Measurements from ENCODE around the gene APBA2.
"Not testable (repeated sequence)": the region's sequence is repeated elsewhere in the genome, so short reads cannot be mapped to it uniquely, and the experiment has no call there.

Gene APBA2

GRCh38 chr15:29035336-29036285 is 149.8 kb downstream of the APBA2 start:
- DNase-seq (ENCODE audit: low spot score) = no peak

- DNase-seq (ENCODE audit: low spot score) = no peak
These were observed 152.4 kb downstream of the APBA2 start for GRCh38 chr15:29037997-29038705.

- no peak for DNase-seq (ENCODE audit: low spot score)
These were observed 153.9 kb downstream of the APBA2 start for GRCh38 chr15:29039466-29040369.

- no peak for DNase-seq (ENCODE audit: low spot score)
These were observed 154.6 kb downstream of the APBA2 start for GRCh38 chr15:29040370-29040751.

- no peak for DNase-seq (ENCODE audit: low spot score)
These were observed 158.1 kb downstream of the APBA2 start for GRCh38 chr15:29043736-29044502.

- no peak for DNase-seq (ENCODE audit: low spot score)
These were observed 158.7 kb downstream of the APBA2 start for GRCh38 chr15:29044503-29044901.

- not testable (repeated sequence) for DNase-seq (ENCODE audit: low spot score)
These were observed 159.4 kb downstream of the APBA2 start for GRCh38 chr15:29045161-29045560.

- DNase-seq (ENCODE audit: low spot score) = no peak
These were observed 159.9 kb downstream of the APBA2 start for GRCh38 chr15:29045717-29046116.

- DNase-seq (ENCODE audit: low spot score) = no peak
These were observed 160.6 kb downstream of the APBA2 start for GRCh38 chr15:29046281-29046810.

GRCh38 chr15:29046977-29047376 is 161.2 kb downstream of the APBA2 start:
- no peak for DNase-seq (ENCODE audit: low spot score)

- DNase-seq (ENCODE audit: low spot score) = no peak
These were observed 162.2 kb downstream of the APBA2 start for GRCh38 chr15:29048011-29048410.

GRCh38 chr15:29050870-29051269 is 165.1 kb downstream of the APBA2 start:
- DNase-seq (ENCODE audit: low spot score) = no peak

GRCh38 chr15:29051422-29051821 is 165.6 kb downstream of the APBA2 start:
- no peak for DNase-seq (ENCODE audit: low spot score)

- DNase-seq (ENCODE audit: low spot score) = no peak
These were observed 167.2 kb downstream of the APBA2 start for GRCh38 chr15:29053006-29053405.

GRCh38 chr15:29053661-29054131 is 167.9 kb downstream of the APBA2 start:
- DNase-seq (ENCODE audit: low spot score) = no peak

GRCh38 chr15:29054171-29055045 is 168.6 kb downstream of the APBA2 start:
- DNase-seq (ENCODE audit: low spot score) = no peak

- no peak for DNase-seq (ENCODE audit: low spot score)
These were observed 170.1 kb downstream of the APBA2 start for GRCh38 chr15:29055876-29056275.

- no peak for DNase-seq (ENCODE audit: low spot score)
These were observed 171.2 kb downstream of the APBA2 start for GRCh38 chr15:29056839-29057450.

GRCh38 chr15:29057856-29058255 is 172.1 kb downstream of the APBA2 start:
- DNase-seq (ENCODE audit: low spot score) = no peak
